NCI-H460 (cell line): ENCODE results near the gene FES. TPM values are rescaled to one million over a fixed set of nuclear protein-coding genes. Genes with fewer than 3 reads are reported as not detected.
A peak's percentile ranks its signal among the peaks of the same experiment; 100 is the strongest.
"Not testable (repeated sequence)": the region's sequence is repeated elsewhere in the genome, so short reads cannot be mapped to it uniquely, and the experiment has no call there.

Source experiments
- DNase-seq: peaks from one replicate; pipeline ENCODE4 v3.0.0-alpha.2; 2016; ENCODE audit warnings: low read depth; ENCODE audit errors: extremely low read depth
- total RNA-seq: library from RNA; depleted of rRNA; stranded (reverse); fragments of >200 nt; shearing (Covaris generic); gene quantifications from 2 replicates; pipeline ENCODE4 v1.2.3, GENCODE V29; 2014

The FES gene
- total RNA-seq, 1 experiment from 2014 or later, result 0.59 TPM

DNA sequence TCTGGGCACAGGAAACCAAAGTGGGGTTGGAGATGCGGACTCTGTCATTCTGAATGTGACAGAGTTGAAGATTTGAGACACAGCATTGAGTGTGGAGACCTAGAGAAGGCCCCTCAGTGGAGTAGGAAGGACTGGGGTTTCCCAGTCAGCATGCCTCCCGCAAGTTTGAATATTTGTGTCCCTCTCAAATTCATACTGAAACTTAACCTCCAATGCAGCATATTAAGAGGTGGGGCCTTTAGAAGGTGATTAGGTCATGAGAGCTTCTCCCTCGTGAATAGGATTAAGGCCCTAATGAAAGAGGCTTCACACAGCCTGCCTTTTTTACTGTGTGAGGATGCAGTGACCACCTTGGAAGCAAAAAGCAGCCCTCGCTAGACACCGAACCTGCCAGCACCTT, 40.1 kb downstream of the FES start:
- DNase-seq, result no peak

DNA sequence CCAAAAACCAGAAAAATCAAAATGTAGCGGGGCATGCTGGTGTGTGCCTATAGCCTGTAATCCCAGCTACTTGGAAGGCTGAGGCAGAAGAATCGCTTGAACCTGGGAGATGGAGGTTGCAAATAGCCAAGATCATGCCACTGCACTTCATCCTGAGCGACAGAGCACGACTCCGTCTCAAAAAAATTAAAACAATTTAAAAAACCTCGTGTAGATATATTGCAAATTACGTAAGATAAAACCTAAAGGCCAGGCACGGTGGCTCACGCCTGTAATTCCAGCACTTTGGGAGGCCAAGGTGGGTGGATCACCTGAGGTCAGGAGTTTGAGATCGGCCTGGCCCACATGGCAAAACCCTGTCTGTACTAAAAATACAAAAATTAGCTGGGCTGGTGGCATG, 42.5 kb downstream of the FES start:
- DNase-seq, result not testable (repeated sequence)

DNA sequence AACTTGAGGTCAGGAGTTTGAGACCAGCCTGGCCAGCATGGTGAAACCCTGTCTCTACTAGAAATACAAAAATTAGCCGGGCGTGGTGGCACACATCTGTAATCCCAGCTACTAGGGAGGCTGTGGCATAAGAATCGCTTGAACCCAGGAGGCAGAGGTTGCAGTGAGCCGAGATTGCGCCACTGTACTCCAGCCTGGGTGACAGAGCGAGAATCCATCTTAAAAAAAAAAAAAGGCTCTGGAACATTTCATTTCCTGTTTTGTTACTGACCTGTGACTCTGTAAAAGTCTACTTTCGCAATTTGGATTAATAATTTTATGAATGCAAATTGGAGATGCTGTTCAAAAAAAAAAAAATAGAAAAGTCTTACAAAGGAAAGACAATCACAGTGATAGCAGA, 43.8 kb downstream of the FES start:
- not testable (repeated sequence) for DNase-seq

DNA sequence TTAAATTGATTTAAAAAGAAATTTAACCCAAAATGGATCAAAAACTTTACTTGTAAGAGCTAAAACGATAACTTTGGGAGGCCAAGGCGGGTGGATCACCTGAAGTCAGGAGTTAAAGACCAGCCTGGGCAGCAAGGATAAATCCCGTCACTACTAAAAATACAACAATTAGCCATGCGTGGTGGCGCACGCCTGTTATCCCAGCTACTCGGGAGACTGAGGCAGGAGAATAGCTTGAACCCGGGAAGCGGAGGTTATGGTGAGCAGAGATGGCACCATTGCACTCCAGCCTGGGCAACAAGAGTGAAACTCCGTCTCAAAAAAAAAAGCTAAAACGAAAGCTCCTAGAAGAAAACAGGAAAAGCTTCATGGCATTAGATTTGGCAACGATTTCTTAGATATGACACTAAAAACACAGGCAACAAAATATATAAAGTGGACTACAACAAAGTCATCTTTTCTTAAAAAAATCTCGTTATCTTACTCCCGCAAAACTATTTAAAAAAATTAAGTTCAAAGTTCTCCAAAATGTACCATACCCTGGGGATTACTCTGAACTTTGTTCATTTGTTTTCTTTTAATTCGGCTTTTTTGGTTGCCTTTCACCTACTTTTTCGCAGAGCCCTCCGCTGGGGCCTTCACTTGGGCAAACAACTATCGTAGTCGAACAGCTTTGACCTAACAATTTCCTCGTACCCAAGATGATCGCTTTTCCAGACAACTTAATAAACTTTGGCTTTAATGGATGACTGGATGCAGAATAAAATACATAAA, 45.1 kb downstream of the FES start:
- no peak for DNase-seq

DNA sequence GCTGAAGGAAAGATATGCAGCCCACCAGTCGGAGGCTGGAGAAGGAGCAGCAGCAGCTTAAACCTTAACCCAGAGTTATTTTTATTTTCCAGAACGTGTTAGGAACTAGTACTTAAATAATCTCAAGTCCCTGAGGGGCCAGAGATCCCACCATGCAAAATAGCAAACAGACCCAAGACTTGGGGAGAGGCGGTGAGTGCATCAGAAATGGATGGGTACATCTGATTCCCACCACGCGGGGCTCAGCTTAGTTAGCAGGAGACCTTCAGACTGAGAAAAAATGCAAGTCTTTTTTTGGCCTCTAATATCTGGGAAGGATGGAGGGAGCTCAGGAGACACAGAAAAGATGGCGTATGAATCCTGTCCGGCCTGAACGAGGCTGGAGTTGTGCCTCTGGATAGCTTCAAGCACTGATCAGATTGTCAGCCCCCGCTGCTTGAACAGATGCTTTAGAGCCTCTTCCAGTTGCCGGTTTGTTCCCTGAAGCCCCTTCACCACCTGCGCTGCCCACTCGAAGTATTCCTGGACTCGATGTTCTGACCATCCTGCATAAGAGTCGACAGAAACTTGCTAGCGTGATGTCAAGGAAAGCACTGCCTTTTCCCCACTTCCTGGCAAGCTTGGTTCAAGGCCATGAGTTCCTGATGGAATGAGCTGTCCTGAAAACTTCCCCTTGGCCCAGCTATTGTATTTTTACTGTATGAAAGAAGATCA, 46.7 kb downstream of the FES start:
- no peak for DNase-seq

DNA sequence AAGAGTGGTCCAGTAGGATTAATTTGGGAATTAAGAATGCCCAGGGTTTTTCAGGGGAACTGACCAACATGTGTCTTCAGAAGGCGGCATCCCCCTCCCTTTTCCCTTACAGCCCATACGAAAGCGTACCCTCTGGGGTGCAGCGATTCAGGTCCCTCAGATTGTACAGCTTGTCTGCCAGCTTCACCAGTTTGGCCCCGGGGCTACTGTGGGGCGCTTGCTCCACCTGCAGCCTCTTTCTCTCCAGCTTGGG, 47.2 kb downstream of the FES start:
- no peak for DNase-seq

DNA sequence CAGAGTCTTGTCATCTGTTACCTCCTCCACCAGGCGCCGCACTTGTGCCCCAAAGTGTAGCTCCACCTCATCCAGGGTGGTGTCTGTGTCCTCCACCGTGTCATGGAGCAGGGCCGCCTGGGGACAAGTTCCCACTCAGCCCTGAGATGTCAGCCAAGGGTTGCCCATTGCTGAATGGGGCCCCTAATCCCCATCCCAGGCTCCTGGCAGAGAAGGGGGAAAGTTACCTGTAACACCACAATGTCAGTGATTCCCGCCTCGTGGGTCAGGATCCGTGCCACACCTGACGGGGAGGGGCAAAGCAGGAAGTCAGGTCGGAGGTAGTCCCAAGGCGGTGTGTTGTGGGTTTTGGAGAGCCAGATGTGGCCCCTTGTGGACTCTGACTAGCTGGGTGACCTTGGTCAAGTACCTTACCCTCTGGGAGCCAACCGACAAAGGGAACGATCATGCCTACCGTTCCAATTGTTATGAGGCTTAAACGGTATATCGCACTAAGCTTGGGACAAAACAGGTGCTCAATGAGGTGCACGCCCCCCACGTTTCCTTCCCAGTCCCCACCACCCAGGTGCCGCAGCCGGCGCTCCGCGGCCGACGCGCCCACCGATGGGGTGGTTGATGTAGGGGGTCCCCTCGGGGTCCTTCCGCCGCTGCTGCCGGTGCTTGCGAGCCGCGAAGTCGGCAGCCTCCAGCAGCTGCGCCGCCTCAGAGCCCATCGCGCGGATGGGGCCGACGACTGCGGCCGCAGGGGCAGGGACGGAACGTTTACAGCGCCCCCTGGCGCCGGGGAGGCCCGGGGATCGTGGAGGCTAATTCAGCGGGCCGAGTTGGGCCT, 47.7 kb downstream of the FES start, which contains the start of gene HDDC3:
TSS of gene HDDC3 (minus strand) at position 722 of the 832 bp plus-strand sequence. CDS start at position 713, 9 bp downstream.
- peak; percentile 82 for DNase-seq

DNA sequence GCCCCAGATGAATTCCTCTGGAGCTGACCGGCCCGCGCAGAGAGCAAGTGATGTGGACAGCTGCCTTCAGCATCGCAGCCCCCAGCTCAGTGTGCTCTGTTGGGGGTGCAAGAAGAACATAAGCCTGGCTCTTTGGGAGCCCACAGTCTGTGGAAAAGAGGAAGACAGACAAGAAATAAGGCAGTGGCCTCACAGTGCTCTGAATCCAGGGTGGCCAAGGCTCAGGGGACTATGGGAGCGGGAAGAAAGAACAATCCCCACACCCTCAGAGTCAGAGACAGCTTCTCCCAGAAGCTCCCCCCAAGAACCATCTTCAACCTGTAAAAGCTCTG, 48.3 kb downstream of the FES start:
- no peak for DNase-seq

DNA sequence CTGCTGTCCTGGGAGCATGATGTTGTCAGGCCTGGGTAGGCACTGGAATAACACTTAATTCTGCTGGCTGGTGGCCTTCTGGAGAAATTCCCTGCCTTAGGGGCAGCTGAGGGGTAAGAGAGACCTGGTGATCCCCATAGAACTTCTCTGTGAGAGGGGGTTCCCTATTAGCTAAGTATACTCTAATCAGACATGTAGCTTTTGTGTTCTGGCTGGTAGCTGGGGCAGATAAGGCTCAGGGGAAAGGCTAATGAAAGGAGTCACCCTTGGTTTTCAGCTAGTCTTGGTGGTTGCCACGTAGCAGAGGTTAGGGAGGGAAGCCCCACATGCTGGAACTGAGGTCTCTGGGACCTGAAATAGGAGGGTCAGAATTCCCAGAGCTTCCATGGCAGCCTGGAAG, 49.0 kb downstream of the FES start:
- no peak for DNase-seq

DNA sequence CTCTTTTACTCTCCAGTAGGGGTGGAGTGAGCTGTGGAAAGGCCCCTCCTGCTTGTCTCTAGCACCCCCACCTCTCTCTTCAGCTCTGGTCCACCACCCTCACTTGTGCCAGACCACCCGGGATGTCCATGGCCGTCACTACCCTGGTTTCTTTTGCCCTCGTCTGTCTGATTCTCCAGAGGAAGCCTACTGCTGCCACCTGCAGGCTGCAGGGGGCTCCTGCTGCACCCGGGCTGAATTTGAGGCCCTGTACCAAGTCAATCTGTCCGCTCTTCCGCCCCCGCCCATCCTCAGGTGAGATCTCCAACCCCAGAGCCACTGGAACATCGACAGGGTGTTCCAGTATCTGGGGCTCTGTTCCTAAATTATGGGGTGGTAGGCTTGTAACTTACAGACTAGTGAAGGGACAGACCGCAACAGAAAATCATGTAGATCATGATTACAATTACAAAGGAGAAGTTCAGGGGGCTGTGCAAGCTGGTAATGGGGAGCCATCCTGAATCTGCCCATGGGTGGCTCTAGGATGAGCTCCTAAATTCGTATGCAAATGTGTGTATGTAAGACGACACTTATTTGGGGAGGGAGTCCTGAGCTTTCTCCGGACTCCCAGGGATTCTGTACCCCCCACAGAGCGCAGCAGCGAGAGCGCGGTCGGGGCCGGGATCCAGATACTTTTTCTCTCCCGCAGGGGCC, 50.1 kb downstream of the FES start:
- peak; percentile 75 for DNase-seq

DNA sequence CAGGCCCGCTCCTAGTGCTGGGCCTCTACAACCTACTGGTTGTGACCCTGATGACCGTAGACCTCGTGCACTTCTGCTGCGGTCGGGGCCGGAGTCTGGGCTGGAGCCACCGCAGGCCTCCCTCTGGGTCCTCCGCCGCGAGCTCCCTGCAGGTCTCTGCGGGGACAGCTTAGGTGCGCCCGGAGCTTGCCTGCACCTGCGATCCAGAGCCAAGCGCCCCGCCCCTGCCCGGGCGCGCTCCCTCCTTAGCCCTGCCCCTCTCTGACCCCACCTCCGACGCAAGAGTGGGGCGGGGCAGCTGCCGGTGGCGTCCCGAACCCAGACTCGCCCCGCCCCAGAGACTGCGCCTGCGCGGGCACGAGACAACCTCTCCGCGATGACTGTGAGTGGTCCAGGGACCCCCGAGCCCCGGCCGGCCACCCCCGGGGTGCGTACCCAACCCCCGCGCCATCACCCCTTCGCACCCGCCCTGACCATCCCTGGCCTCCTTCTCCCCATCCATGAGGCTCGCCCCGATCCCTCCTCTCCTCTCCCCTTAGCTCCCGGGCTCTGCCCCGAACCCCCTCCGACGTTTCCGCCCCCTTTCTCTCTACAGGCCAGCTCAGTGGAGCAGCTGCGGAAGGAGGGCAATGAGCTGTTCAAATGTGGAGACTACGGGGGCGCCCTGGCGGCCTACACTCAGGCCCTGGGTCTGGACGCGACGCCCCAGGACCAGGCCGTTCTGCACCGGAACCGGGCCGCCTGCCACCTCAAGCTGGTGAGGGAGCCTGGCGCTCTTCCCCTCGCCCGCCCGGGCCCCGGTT, 50.8 kb downstream of the FES start, which contains the start of gene UNC45A:
TSS of gene UNC45A (plus strand) at position 337 of the 803 bp plus-strand sequence. CDS start at position 377, 40 bp downstream.
- DNase-seq, result peak; percentile 82

DNA sequence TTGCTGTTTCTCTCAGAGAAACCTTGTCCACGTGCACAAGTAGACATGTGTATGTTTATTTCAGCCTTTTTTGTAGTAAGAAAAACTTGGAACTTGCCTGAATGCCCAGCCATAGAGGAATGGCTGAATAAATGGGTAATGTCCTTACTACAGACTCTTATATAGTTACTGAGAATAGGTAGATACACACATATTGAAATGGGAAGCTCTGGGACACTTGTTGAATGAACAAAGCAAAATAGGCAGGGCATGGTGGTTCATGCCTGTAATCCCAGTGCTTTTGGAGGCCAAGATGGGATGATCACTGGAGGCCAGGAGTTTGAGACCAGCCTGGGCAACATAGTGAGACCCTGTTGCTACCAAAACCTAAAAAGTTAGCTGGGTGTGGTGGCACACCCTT, 52.5 kb downstream of the FES start:
- no peak for DNase-seq

DNA sequence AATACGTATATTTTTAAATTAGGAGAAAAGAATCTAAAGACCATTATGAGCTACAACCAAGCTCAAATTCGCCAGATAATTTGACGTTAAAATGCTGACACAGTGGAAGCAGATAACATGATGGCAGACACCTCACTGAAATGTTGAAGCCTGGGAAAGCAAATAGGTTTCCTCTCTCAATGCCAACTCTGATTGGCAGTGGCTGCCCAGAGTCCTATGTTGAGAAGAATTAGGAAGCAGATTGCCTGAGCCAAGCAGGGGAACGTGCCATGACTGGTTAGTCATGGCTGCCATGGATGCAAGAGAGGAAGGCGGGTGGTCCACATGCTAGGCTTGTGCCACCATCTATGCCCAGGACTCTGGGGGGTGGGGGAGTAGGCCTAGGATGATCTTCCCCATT, 54.0 kb downstream of the FES start:
- DNase-seq, result no peak

DNA sequence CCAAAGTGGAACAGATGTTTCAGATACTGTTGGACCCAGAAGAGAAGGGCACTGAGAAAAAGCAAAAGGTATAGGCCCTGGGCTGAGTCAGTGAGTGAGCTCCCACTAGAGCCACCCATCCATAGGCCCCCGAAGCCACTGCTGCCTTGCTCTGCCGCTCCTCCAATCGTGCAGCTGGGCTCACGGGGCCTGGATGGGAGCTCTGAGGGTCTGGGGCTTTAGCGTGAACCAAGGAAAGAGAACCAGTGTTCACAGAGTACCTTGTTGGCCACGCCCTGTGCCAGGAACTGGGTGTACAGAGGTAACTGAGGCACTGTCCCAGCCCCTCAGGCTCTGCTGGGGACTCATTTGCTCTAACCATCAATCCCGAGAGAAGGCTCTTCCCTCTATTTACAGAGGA, 55.5 kb downstream of the FES start:
- no peak for DNase-seq

DNA sequence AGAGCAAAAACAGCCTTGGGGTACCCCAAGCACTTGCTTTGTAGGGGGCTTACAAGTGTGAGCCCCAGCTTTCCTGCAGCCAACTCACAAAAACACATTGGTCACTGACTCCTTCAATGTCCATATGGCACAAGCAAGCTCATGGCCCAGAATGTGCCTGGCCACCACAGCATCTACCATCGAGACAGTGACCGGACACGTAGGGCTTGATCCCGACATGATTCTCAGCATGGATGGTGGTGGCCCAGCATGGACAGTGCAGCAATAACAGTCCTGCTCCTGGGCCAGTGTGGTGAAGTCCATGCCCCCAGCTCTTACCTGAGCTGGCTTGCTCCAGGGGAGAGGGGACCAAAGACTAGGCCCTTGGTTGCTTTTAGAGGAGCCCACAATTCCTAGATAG, 56.7 kb downstream of the FES start:
- no peak for DNase-seq

DNA sequence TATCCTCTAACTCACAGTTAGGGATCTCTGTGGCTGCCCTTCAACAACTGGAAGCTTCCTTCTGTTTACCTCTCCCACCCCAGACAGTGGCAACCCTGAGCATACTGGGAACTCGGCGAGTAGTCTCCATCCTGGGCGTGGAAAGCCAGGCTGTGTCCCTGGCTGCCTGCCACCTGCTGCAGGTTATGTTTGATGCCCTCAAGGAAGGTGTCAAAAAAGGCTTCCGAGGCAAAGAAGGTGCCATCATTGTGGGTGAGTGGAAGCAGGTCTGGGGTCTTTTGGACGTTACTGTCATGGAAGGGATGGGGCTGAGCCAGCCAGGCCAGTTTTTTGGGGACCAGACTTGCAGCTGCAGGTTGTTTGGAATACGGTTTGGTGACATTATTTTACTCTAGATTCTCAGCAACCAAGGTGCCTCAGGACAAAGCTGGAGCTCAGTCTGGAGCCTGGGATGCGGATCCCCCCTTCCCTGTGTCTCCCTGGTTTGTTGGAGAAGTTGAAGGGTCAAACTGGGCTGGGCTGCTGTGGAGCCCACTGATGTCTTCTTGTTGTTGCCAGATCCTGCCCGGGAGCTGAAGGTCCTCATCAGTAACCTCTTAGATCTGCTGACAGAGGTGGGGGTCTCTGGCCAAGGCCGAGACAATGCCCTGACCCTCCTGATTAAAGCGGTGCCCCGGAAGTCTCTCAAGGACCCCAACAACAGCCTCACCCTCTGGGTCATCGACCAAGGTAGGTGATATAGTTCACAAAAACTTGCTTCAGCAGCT, 58.2 kb downstream of the FES start:
- no peak for DNase-seq

DNA sequence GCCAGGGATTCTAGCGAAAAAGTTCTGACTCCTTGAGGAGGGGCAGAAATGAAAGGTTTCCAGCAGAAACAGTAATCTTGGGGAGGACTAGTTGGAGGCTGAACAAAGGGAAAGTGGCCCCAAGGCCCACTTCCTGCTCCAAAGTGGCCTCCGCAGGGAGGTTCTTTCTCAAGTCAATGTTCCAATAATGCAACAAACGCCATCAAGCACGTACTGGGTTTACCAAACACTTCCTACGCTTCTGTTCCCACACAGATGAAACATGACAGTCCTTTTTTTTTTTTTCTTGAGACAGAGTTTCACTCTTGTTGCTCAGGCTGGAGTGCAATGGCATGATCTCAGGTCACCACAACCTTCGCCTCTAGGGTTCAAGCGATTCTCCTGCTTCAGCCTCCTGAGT, 60.8 kb downstream of the FES start:
- no peak for DNase-seq
